ENCODE data around the gene TBC1D22A. TPM values are rescaled to one million over a fixed set of nuclear protein-coding genes. Genes with fewer than 3 reads are reported as not detected.
A peak's percentile ranks its signal among the peaks of the same experiment; 100 is the strongest.

TBC1D22A gene
- total RNA-seq, 1 experiment from 2014 or later = 20.9 TPM

DNA sequence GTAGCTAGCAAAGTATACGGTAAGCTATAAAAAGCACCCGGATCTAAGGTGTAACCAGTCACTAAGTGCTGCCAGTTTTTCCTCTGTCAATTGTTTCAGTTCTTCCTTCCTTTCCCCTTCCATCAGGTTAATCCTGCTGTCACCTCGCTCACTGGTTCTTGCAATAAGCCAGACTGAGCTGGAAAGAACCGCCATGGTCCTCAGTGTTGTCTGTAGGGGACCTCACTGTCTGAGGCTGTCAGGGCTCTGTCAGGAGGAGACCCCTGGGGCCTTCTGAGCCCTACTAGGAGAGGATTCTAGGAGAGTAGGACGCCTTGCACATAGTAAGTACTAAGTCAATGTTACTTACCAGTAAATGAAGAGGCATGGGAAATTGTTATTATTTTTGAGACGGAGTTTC lies 1.4 kb upstream of the TBC1D22A start (continued):
- TF ChIP-seq ELF1 (IDR thresholded peaks at IDR 0.05; ENCODE audit: borderline replicate concordance, low read depth) = no peak
- no peak for TF ChIP-seq RAD21 (IDR thresholded peaks at IDR 0.05; ENCODE audit: low read depth)
- TF ChIP-seq REST (IDR thresholded peaks at IDR 0.05; ENCODE audit: low read depth) = no peak
- no peak for TF ChIP-seq EZH2 (IDR thresholded peaks at IDR 0.05)
- TF ChIP-seq POLR2A (IDR thresholded peaks at IDR 0.05; ENCODE audit: borderline replicate concordance, extremely low read depth, insufficient read depth, insufficient read length) = no peak

DNA sequence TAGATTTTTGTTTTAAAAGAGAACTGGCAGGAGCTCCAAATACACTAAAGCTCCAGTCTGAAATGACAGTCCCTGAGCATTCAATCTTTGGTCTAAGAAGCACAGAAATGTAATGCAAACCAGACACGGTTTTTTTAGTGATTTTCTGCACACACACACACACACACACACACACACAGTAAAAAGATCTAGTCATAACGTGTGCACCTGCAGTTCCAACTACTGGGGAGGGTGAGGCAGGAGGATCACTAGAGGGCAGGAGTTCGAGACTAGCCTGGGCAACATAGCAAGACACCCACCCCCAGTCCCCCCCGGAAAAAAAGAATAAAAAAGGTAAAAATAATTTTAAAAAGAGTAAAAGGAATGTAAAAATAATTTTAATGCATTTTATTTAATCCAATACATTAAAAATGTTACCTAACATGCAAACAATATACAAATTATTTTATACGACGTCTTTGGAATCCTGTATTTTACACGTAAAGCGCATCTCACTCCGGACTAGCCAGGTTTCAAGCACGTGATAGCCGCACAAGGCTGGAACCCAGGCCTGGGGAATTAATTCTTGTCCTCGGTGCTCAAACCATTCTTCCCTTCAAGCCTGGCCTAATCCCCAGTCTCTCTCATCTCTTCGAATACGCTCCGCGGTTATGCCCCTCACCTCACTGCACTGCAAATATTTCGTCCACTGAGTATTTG lies 762 bp upstream of the TBC1D22A start:
- Histone ChIP-seq H3K4me2 (ENCODE audit: low read length) (peak overlapping the region; percentile 96), H3K9ac (ENCODE audit: low read length) (peak overlapping the region; percentile 100)
- RAD21 ChIA-PET (ENCODE audit: low non-redundant PET in 1 of 2, low total read pairs in 2 of 2, uncharacterized antibody in 2 of 2, unreplicated experiment in 2 of 2) = interaction anchor here in 1 of 2 experiments (1.5 kb wide), 1 partner anchor 12 kb away, joined by 7 read pairs; no protein-coding TSS in a partner anchor

More for the DNA sequence above, 762 bp upstream of the TBC1D22A start:
- no peaks in the 10 kb centered on the region for H3K9me2 ChIP-seq (ENCODE audit: insufficient read depth)
- peak overlapping the region; percentile 85 for H3K27ac ChIP-seq (ENCODE audit: low read depth, low read length)
- no peaks in the 10 kb centered on the region; a peak in 1 of 4 replicates for H3K36me3 ChIP-seq (ENCODE audit: control insufficient read depth in 1 of 2, insufficient read depth in 2 of 2, low read length in 2 of 2)
- CTCF ChIA-PET = interaction anchor here (0.9 to 1.5 kb wide), 5 partner anchors 22 to 198 kb away, joined by 3 to 9 read pairs (median 5); no protein-coding TSS in a partner anchor
- H2AFZ ChIP-seq (ENCODE audit: low read depth, low read length, poor library complexity, severe bottlenecking) = no peak overlapping the region
- DNase-seq (ENCODE audit: low read depth, low spot score) (no peak), ATAC-seq (peak; percentile 11; the same call in 1 of the 2 replicates)
- POLR2A ChIA-PET = interaction anchor here (1.0 to 2.3 kb wide), 11 partner anchors 11 to 576 kb away, joined by 3 to 33 read pairs (median 4); no protein-coding TSS in a partner anchor
- H3K9me3 ChIP-seq (ENCODE audit: control insufficient read depth in 1 of 2, insufficient read depth in 1 of 2, low read depth in 1 of 2, low read length in 2 of 2) = peaks cover 0 to under 1% of the 10 kb centered on the region in 2 experiments; a peak in 1 of 4 replicates
- no peaks in the 10 kb centered on the region for H3K27me3 ChIP-seq (ENCODE audit: insufficient read depth, low read length)
- peak overlapping the region; percentile 99 to 100 for H3K4me3 ChIP-seq (replicated peaks in 1 of 2; ENCODE audit: low read depth in 1 of 2, low read length in 2 of 2)
- TF ChIP-seq YY1 (IDR thresholded peaks at IDR 0.05; ENCODE audit: extremely low read depth, insufficient replicate concordance, low read depth, low read length) = no peak
- no peak for TF ChIP-seq SRF (IDR thresholded peaks at IDR 0.05; ENCODE audit: low read depth)
- no peak for TF ChIP-seq SIN3A (IDR thresholded peaks at IDR 0.05; ENCODE audit: low read depth)
- TF ChIP-seq ZBTB33 (IDR thresholded peaks at IDR 0.05; ENCODE audit: extremely low read depth, insufficient replicate concordance, low read length) = no peak
- no peak for TF ChIP-seq ZFX (IDR thresholded peaks at IDR 0.05)
- TF ChIP-seq POLR2AphosphoS5 (IDR thresholded peaks at IDR 0.05; ENCODE audit: low read depth, low read length) = no peak
- TF ChIP-seq CBX3 (IDR thresholded peaks at IDR 0.05; ENCODE audit: low read depth) = no peak
- no peak for TF ChIP-seq EZH2 (IDR thresholded peaks at IDR 0.05)
- TF ChIP-seq ZNF274 (IDR thresholded peaks at IDR 0.05; ENCODE audit: low read depth, low read length) = no peak
- no peak for TF ChIP-seq JUND (IDR thresholded peaks at IDR 0.05)
- TF ChIP-seq ATF3 (IDR thresholded peaks at IDR 0.05) = no peak
- TF ChIP-seq SP1 (IDR thresholded peaks at IDR 0.05; ENCODE audit: low read depth) = no peak
- intact Hi-C loops (cut with micrococcal nuclease) = no loop called here
- peaks cover 12 to 32% of the 10 kb centered on the region in 2 experiments for H3K4me1 ChIP-seq (ENCODE audit: control insufficient read depth in 1 of 2, insufficient read depth in 2 of 2, low read length in 2 of 2)
- H3K79me2 ChIP-seq (ENCODE audit: insufficient read depth, low read length) = peaks cover 47% of the 10 kb centered on the region
- no peaks in the 10 kb centered on the region for H4K20me1 ChIP-seq (ENCODE audit: insufficient read depth)
- TSS peak; percentile 96 for BruUV-seq (replicated peaks)
